Thoracic aorta (tissue), 2 donors: ENCODE results near the gene TWIST1. TPM values are rescaled to one million over a fixed set of nuclear protein-coding genes. Genes with fewer than 3 reads are reported as not detected.

Experiments
- ATAC-seq: fragments of 150-250 bp; one replicate; pipeline ENCODE4 v1.8.0; 2017; ENCODE audit warnings: low read depth; ENCODE audit not compliant: insufficient number of reproducible peaks, low FRiP score
- DNase-seq: peaks from one replicate; pipeline ENCODE4 v3.0.0-alpha.2; 2020; ENCODE audit warnings: low spot score
- H3K27ac ChIP-seq, 2 donors: fragments of 200-600 bp; sonication (generic); 1 replicate in 1 of 2; 2 replicates in 1 of 2; pipeline ENCODE4 v1.5.1; 2016; ENCODE audit warnings: mild to moderate bottlenecking in 2 of 2, moderate library complexity in 2 of 2
- H3K27me3 ChIP-seq: fragments of 200-600 bp; sonication (generic); replicated peaks from 2 replicates; pipeline ENCODE4 v1.6.0; 2016; ENCODE audit warnings: mild to moderate bottlenecking; ENCODE audit not compliant: insufficient read depth
- H3K36me3 ChIP-seq: fragments of 200-600 bp; sonication (generic); one replicate; pipeline ENCODE4 v1.5.1; 2016
- H3K4me1 ChIP-seq, 2 donors: fragments of 200-600 bp; sonication (generic); 1 replicate in 1 of 2; 2 replicates in 1 of 2; pipeline versions ENCODE4 v1.5.1 to v1.6.0; 2016; ENCODE audit warnings: low read depth in 2 of 2, mild to moderate bottlenecking in 1 of 2; ENCODE audit not compliant: control insufficient read depth in 1 of 2
- H3K4me3 ChIP-seq: fragments of 200-600 bp; sonication (generic); 2 replicates; pipeline ENCODE4 v1.5.1; 2016; ENCODE audit warnings: mild to moderate bottlenecking
- H3K9me3 ChIP-seq: fragments of 200-600 bp; sonication (generic); 2 replicates; pipeline ENCODE4 v1.5.1; 2016
- CTCF ChIP-seq: fragments of 200-600 bp; sonication (generic); IDR thresholded peaks from one replicate; pipeline ENCODE4 v1.5.1; 2019; ENCODE audit warnings: antibody characterized with exemption
- total RNA-seq, 2 donors: library from RNA; depleted of rRNA; stranded (reverse); fragments of >200 nt; gene quantifications; one replicate each; pipeline versions ENCODE4 v1.1.0 to v1.2.3, GENCODE V29; 2016

Gene TWIST1
- total RNA-seq, 2 donors from 2014 or later = 14.2 to 26.0 TPM

- H3K36me3 ChIP-seq = no peaks in the 10 kb centered on the region
- H3K27ac ChIP-seq = no peak overlapping the region
- no peaks in the 10 kb centered on the region for H3K27me3 ChIP-seq
- no peak for ATAC-seq
- no peak for TF ChIP-seq CTCF
- peaks cover 0 to 12% of the 10 kb centered on the region in 2 donors for H3K4me1 ChIP-seq
- H3K4me3 ChIP-seq = peak overlapping the region; percentile 65
- H3K9me3 ChIP-seq = no peaks in the 10 kb centered on the region
- no peak for DNase-seq
These were observed 26.6 kb upstream of the TWIST1 start for GRCh38 chr7:19143881-19144574.

- H3K4me3 ChIP-seq = no peak overlapping the region
- no peak overlapping the region for H3K27ac ChIP-seq
- ATAC-seq (no peak), DNase-seq (no peak)
- H3K36me3 ChIP-seq = no peaks in the 10 kb centered on the region
- no peak for TF ChIP-seq CTCF
- H3K27me3 ChIP-seq = no peaks in the 10 kb centered on the region
- no peaks in the 10 kb centered on the region for H3K9me3 ChIP-seq
- H3K4me1 ChIP-seq = peaks cover 0 to 7% of the 10 kb centered on the region in 2 donors
These were observed 22.4 kb upstream of the TWIST1 start for GRCh38 chr7:19139706-19140327.

- DNase-seq (no peak), ATAC-seq (no peak)
- Histone ChIP-seq H3K27me3 (no peaks in the 10 kb centered on the region), H3K4me3 (no peak overlapping the region), H3K36me3 (no peaks in the 10 kb centered on the region), H3K27ac (no peak overlapping the region), H3K4me1 (no peaks in the 10 kb centered on the region), H3K9me3 (no peaks in the 10 kb centered on the region)
- no peak for TF ChIP-seq CTCF
These were observed 16.4 kb upstream of the TWIST1 start for GRCh38 chr7:19133886-19134285.

GRCh38 chr7:19133390-19133789 is 16.0 kb upstream of the TWIST1 start:
- H3K4me3 ChIP-seq = no peak overlapping the region
- H3K4me1 ChIP-seq = no peaks in the 10 kb centered on the region
- ATAC-seq (no peak), DNase-seq (no peak)
- H3K27ac ChIP-seq = no peak overlapping the region
- no peaks in the 10 kb centered on the region for H3K36me3 ChIP-seq
- no peaks in the 10 kb centered on the region for H3K27me3 ChIP-seq
- TF ChIP-seq CTCF = no peak
- H3K9me3 ChIP-seq = no peaks in the 10 kb centered on the region

GRCh38 chr7:19128856-19129255 is 11.4 kb upstream of the TWIST1 start:
- TF ChIP-seq CTCF = no peak
- no peak for ATAC-seq
- no peaks in the 10 kb centered on the region for H3K9me3 ChIP-seq

More at GRCh38 chr7:19128856-19129255, 11.4 kb upstream of the TWIST1 start:
- no peak for DNase-seq
- Histone ChIP-seq H3K4me3 (no peak overlapping the region), H3K27ac (no peak overlapping the region), H3K36me3 (no peaks in the 10 kb centered on the region), H3K4me1 (no peaks in the 10 kb centered on the region), H3K27me3 (no peaks in the 10 kb centered on the region)
